HT-29 (cell line): ENCODE data around the gene SUFU. TPM values are rescaled to one million over a fixed set of nuclear protein-coding genes. Genes with fewer than 3 reads are reported as not detected.

Source experiments
- DNase-seq: peaks from one replicate; pipeline ENCODE4 v3.0.0-alpha.2; 2015; ENCODE audit warnings: low spot score
- total RNA-seq: library from RNA; depleted of rRNA; stranded (reverse); fragments of >200 nt; shearing (Covaris generic); gene quantifications from 2 replicates; pipeline ENCODE4 v1.2.3, GENCODE V29; 2014

The SUFU gene
- total RNA-seq, 1 experiment from 2014 or later: 2.0 TPM

- no peak for DNase-seq
Measured at GRCh38 chr10:102669206-102670064, 165.7 kb downstream of the SUFU start.

GRCh38 chr10:102670065-102670670, 166.4 kb downstream of the SUFU start:
- DNase-seq: no peak

- no peak for DNase-seq
Measured at GRCh38 chr10:102670871-102671434, 167.2 kb downstream of the SUFU start.

- no peak for DNase-seq
Measured at GRCh38 chr10:102673236-102673818, 169.6 kb downstream of the SUFU start.

- no peak for DNase-seq
Measured at GRCh38 chr10:102673819-102674511, 170.2 kb downstream of the SUFU start.

- no peak for DNase-seq
Measured at GRCh38 chr10:102674566-102674965, 170.8 kb downstream of the SUFU start.

GRCh38 chr10:102675011-102675665, 171.4 kb downstream of the SUFU start:
- no peak for DNase-seq

- no peak for DNase-seq
Measured at GRCh38 chr10:102675666-102676533, 172.1 kb downstream of the SUFU start.

- DNase-seq: no peak
Measured at GRCh38 chr10:102676534-102677315, 173.0 kb downstream of the SUFU start.

- DNase-seq: no peak
Measured at GRCh38 chr10:102677331-102678067, 173.7 kb downstream of the SUFU start.

GRCh38 chr10:102678068-102678400, 174.3 kb downstream of the SUFU start:
- no peak for DNase-seq

GRCh38 chr10:102678842-102679289, 175.1 kb downstream of the SUFU start:
- DNase-seq: peak; percentile 78

- DNase-seq: no peak
Measured at GRCh38 chr10:102679596-102679995, 175.8 kb downstream of the SUFU start.

- no peak for DNase-seq
Measured at GRCh38 chr10:102681696-102682095, 177.9 kb downstream of the SUFU start.

GRCh38 chr10:102682416-102682815, 178.6 kb downstream of the SUFU start:
- DNase-seq: peak; percentile 53

- DNase-seq: no peak
Measured at GRCh38 chr10:102682981-102683380, 179.2 kb downstream of the SUFU start.
